ENCODE data around the gene SCGB3A1.

SCGB3A1 gene

GRCh38 chr5:180621311-180621710 lies 30.0 kb upstream of the SCGB3A1 start:
- no peak for TF ChIP-seq CTCF (IDR thresholded peaks at IDR 0.05; ENCODE audit: low read depth, low read length, missing control alignments)
- in situ Hi-C loops (cut with HindIII; ENCODE audit: low sequenced_read_pairs): no loop called here
- H3K4me3 ChIP-seq (ENCODE audit: low read depth, low read length): no peak overlapping the region
- DNase-seq (ENCODE audit: low read depth): no peak

DNA sequence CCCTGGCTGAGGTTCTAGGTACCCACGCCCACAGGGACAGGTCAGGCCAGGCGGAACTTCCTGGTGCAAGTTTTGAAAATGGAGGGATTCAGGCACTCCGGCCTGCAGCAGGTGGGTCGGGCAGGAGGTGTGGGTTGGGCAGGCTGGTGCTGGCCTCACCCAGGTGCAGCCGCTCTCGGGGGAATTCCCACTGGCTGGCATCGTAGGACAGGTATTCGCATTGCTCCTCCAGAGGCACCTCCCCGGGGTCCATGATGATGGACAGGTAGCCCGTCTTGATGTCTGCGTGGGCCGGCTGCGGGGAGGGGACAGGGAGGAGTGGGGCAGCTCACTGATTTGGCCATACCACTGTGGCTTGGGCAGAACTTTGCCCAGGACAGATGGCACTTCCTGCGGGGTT lies 28.7 kb upstream of the SCGB3A1 start:
- in situ Hi-C loops (cut with HindIII; ENCODE audit: low sequenced_read_pairs): no loop called here
- DNase-seq (ENCODE audit: low read depth): no peak
- no peak for TF ChIP-seq CTCF (IDR thresholded peaks at IDR 0.05; ENCODE audit: low read depth, low read length, missing control alignments)
- no peak overlapping the region for H3K4me3 ChIP-seq (ENCODE audit: low read depth, low read length)

- TF ChIP-seq CTCF (IDR thresholded peaks at IDR 0.05; ENCODE audit: low read depth, low read length, missing control alignments): no peak
- DNase-seq (ENCODE audit: low read depth): no peak
- in situ Hi-C loops (cut with HindIII; ENCODE audit: low sequenced_read_pairs): no loop called here
- H3K4me3 ChIP-seq (ENCODE audit: low read depth, low read length): no peak overlapping the region
Measured at GRCh38 chr5:180619563-180619915, 28.2 kb upstream of the SCGB3A1 start.

DNA sequence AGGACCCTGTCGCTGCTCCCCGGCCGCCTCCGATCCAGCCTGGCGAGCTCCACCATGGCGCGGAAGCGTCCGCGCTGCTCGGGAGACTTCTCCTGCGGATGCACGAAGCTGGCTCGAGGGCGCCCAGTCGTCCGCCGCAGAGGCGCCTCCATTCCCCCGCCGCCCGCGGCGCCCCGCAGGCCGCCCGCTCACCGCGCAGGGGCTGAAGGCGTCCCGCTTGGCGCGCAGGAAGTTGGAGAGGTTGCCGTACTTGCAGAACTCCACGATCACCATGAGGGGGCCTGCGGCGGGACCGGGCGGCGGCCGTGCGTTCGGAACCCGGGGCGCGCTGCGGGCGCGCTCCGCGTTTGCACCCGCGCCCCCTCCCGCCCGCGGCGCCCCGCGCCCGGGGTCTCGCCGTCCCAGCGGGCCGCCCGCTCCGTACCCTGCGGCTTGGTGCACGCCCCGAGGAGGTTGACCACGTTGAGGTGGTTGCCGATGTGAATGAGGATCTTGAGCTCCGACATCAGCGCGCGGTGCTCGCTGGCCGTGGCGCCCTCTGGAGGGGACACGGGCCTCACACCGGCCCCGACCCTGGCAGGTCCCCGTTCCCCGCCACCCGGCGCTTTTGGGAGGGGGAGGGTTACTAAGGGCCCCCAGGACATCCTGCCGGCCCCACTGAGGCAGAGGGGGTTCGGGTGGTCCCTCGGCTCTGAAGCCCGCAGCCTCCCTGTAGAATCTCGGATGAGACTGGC lies 27.7 kb upstream of the SCGB3A1 start:
- TF ChIP-seq CTCF (IDR thresholded peaks at IDR 0.05; ENCODE audit: low read depth, low read length, missing control alignments): peak; percentile 47
- H3K4me3 ChIP-seq (ENCODE audit: low read depth, low read length): peak overlapping the region; percentile 34
- in situ Hi-C loops (cut with HindIII; ENCODE audit: low sequenced_read_pairs): no loop called here
- no peak for DNase-seq (ENCODE audit: low read depth)

GRCh38 chr5:180618487-180618828 lies 27.2 kb upstream of the SCGB3A1 start:
- no peak for TF ChIP-seq CTCF (IDR thresholded peaks at IDR 0.05; ENCODE audit: low read depth, low read length, missing control alignments)
- DNase-seq (ENCODE audit: low read depth): no peak
- in situ Hi-C loops (cut with HindIII; ENCODE audit: low sequenced_read_pairs): no loop called here
- peak overlapping the region; percentile 34 for H3K4me3 ChIP-seq (ENCODE audit: low read depth, low read length)

DNA sequence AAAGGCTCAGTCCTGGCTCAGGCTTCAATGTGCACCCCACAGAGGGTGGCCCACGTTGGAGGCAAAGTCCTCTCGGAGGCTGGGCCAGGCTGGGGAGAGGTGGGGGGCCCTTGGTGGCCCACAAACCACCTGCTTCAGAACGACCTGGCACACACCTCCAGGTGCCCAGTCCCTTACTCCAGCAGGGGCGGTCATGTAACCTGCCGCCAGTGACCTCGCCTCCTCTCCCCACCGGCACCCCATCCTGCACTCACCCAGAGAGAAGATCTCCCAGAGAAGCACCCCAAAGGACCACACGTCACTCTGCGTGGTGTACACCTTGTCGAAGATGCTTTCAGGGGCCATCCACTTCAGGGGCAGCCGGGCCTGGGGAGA lies 22.5 kb upstream of the SCGB3A1 start:
- no peak for DNase-seq (ENCODE audit: low read depth)
- no peak overlapping the region for H3K4me3 ChIP-seq (ENCODE audit: low read depth, low read length)
- in situ Hi-C loops (cut with HindIII; ENCODE audit: low sequenced_read_pairs): no loop called here
- TF ChIP-seq CTCF (IDR thresholded peaks at IDR 0.05; ENCODE audit: low read depth, low read length, missing control alignments): no peak

Measured in astrocyte of the cerebellum (primary cell).